Superior temporal gyrus (tissue), 1 donor: ENCODE results near the gene DCTN3.

ENCODE experiments used
- DNase-seq: peaks from one replicate; pipeline ENCODE4 v3.0.0-alpha.2; 2016; ENCODE audit errors: extremely low spot score

The DCTN3 gene

GRCh38 chr9:34590381-34591247 lies 29.7 kb downstream of the DCTN3 start:
- no peak for DNase-seq

DNA sequence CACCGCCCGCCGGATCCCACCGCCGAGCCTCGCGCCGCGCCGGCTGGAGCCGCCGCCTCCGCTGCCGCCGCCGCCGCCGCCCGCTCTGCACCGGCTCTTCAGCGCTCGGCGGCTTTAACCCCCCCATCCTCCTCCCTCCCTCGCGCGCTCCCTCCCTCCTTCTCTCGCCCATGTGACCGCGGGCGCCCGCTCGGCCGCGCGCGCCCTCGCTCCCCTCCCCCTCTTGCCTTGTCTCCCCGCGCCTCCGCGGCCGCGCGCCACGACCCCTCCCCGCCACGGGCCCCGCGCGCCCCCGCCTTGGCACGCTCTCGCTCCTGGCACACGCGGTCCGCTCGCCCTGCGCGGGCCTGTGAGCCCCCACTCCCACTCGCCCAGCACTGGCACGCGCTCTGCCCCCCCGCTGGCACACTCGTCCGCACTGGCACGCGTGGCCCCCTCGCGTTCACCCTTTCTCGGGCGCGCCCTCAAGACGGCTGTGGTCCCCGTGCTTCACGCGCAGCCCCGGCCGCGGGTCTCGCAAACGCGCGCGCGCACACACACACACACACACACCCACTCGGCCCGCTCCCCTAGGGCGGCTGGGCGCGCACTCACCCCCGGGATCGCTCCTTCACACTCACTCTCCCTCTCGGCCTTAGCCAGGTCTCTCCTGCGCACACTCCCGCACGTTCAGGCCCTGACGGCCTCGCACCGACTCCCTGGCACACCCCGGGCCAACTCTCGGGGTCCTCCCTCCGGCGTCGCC lies 30.5 kb downstream of the DCTN3 start, which contains the start of gene CNTFR:
TSS of gene CNTFR (minus strand) at position 89 of the 745 bp plus-strand sequence. CDS start 20,743 bp downstream, outside the sequence.
- peak; percentile 64 for DNase-seq

- no peak for DNase-seq
Observed at GRCh38 chr9:34588671-34589635, 31.3 kb downstream of the DCTN3 start.

- DNase-seq, result no peak
Observed at GRCh38 chr9:34587271-34587670, 33.0 kb downstream of the DCTN3 start.

- no peak for DNase-seq
Observed at GRCh38 chr9:34585946-34586669, 34.2 kb downstream of the DCTN3 start.

DNA sequence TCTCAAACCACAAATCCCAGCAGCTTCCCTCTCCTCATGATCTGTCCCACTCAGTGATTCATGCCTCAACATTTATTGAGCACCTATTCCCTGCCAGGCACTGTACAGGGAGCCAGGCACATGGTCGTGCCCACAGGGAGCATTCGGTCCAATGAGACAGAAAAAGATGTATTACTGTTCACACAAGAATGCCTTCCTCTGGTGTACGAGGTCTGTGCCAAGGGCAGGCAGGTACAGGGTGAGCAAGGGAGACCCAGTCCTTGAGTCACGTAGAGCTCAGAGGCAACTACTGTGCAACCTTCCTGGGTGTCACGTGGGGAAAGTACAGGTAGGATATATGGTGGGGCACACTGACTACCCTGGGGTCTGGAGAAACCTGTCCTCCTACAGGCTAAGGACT lies 35.3 kb downstream of the DCTN3 start:
- no peak for DNase-seq

DNA sequence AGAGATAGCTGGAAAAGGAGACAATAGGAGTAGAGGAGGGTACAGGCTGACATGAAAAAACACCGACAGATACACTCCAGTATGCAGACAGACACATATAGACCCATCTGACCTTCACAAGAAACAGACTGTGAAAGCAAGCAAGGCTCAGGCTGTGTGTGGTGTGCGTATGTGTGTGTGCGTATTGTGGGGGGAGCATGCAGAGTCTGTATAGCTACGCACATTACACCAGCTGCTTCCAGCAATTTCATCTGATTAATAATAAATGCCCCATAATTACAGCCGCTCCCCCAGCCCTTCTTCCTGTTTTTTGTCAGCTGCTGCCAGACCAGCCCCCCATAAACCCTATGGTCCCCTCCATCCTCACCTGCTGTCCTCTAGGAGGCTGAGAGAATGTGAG lies 37.5 kb downstream of the DCTN3 start:
- no peak for DNase-seq

DNA sequence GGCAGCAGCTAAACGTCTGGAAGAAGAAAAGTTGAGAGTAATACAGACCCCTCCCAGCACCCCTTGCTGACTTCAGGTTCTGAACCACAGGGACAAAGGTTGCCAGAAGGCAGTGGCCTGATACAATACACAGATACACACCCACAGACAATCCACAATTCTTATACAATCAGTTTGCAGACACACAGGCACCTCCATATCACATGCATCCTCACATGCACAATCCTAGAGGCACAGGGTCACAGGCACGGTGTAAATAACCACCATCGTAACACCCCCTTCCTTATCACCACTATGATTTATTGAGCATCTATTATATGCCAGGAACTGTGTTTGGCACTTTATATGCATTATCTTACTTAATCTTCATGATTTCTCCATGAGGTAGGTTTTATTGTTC lies 39.0 kb downstream of the DCTN3 start:
- DNase-seq, result no peak

DNA sequence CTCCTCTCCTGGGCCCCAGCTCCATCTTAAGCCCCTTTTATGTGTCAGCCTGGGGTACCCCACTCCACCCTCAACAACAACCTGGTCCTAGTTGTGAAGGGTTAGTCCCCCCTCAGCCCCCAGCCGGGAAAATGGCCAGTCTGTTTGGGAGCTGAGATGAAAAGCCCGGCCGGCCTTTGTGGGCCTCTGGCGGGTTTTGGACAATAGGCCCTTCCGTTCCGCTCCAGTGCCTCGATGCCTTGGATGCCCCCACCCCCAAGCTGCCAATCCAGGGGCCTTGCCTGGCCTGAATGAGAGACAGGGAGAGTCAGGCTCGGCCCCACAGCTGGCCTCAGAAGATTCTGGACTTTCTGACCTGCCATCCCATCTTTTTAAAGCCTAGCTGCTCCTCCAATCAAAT lies 39.9 kb downstream of the DCTN3 start:
- no peak for DNase-seq

DNA sequence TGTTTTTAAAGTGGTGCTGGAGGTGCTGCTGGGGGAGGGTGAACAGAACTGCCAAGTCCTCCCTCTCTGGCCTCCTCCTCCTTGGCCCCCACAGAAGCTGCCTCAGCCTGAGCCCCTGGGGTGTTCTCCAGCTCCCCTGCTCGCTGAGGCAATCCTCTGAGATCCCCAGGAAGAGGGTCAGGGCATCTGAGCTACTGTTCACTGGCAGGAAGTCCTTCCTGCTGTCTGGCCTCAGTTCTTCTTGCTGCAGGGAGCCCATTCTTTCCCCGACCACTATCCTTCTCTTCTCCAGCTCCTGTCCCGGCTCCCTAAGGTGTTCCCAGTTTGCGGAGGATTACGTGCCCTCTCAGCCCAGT lies 40.5 kb downstream of the DCTN3 start:
- DNase-seq, result no peak

DNA sequence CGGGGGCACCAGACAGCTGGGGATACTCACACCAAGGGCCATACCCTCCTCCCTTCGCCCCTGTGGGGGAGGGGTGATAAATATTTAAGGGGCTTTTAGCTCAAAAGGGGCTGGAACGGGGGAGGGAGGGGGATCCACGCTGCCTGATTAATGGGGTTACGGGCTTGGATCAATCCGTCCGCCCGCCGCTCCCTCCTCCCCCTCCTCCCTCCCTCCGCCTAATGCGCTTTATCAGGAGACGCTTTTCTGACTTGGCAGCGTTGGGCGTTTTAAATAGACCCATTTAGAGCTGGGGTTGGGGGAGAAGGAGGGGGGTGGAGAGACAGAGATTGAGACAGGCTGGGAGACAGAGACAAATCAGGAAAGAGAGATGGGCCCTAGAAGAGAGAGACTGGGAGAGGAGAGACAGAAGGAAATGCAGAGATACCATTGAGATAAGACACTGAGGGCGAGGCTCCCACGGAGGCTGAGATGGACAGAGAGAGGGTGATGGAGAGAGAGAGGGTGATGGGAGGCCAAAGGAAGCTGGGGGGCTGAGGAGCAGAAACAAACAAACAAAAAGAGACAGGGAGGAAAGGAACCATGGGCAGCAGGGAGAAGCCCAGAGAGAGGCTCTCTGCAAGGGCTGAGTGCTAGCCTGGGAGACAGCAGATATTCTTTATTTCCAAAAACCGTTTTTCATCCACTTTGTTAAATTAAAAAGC lies 41.0 kb downstream of the DCTN3 start:
- no peak for DNase-seq

- no peak for DNase-seq
Observed at GRCh38 chr9:34578241-34579103, 41.8 kb downstream of the DCTN3 start.

- no peak for DNase-seq
Observed at GRCh38 chr9:34577400-34578240, 42.7 kb downstream of the DCTN3 start.

GRCh38 chr9:34576597-34577399 lies 43.5 kb downstream of the DCTN3 start:
- DNase-seq, result no peak

DNA sequence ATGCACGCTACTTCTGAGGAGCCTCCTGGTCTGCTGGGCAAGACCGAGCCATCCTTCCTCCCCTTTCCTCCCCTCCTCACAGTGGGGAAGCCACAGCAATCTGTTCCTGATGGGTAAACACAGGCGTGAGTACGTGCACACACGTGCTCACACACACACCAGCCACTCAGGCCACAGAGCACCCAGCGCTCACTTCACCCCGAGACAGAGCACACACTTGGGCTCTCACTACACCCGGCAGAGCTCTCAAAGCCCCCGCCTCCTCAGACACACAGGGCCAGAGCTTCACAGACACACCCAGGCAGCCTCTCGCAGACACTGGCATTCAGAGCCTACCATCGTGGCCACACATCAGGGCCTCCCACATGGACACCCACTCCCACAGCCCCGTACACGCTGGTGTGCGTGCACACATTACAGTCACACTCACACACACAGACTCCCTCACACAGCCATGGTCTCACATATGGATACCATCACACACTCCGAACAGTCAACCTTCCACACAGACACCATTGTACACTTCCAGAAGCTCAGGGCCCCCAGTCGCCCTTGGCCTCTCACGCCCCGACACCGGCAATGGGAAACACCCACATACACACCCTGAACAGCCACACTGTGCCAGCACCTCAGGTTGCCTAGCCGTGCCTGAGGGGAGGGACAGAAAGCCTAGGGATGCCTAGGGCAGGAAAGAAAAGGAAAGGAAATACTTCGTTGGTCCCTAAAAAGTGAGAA lies 44.3 kb downstream of the DCTN3 start:
- DNase-seq, result no peak

DNA sequence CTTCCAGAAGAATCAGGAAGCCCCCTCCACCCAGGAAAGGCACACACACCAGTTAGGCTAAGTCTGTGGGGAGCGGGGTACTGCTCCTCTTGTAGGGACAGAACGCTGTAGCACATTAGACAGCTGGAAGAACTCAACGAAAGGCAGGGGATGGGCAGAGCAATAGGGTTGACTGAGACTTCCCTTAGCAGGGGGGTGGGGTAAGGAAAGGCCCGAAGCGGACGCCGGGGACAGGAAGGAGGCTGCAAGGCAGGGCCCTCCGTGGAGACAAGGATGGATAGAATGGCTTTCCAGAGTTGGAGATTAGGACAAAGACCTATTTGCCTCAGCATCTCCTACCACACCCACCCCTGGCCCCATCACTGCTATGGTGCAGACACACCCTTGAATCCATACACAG lies 45.1 kb downstream of the DCTN3 start:
- DNase-seq, result no peak

GRCh38 chr9:34574571-34574970 lies 45.7 kb downstream of the DCTN3 start:
- DNase-seq, result no peak
